Measurements from ENCODE around the gene LRRC46. TPM values are rescaled to one million over a fixed set of nuclear protein-coding genes. Genes with fewer than 3 reads are reported as not detected.
A peak's percentile ranks its signal among the peaks of the same experiment; 100 is the strongest.

Gene LRRC46
- total and polyA plus RNA-seq, 2 of the 13 experiments (the other 11 are each of a cell fraction or from before 2014, with no cell fraction given) = 0.09 TPM

- TF ChIP-seq ZNF407 (CRISPR knock-in tag; IDR thresholded peaks at IDR 0.05; ENCODE audit: not compliant biosample characterization) = no peak
- no peak for TF ChIP-seq ZNF446 (CRISPR knock-in tag; IDR thresholded peaks at IDR 0.05)
- no peak for TF ChIP-seq HMGXB3 (CRISPR knock-in tag; IDR thresholded peaks at IDR 0.05; ENCODE audit: borderline replicate concordance)
- no peak for TF ChIP-seq GRHL1 (CRISPR knock-in tag; conservative IDR thresholded peaks at IDR 0.05)
- no peak for TF ChIP-seq ZNF431 (CRISPR knock-in tag; IDR thresholded peaks at IDR 0.05; ENCODE audit: borderline replicate concordance, low read depth)
- no peak for TF ChIP-seq PBX2 (CRISPR knock-in tag; IDR thresholded peaks at IDR 0.05)
- TF ChIP-seq ZNF800 (CRISPR knock-in tag; IDR thresholded peaks at IDR 0.05) = peak; percentile 99; the same call in 1 of the 2 replicates
- TF ChIP-seq RBAK (CRISPR knock-in tag; IDR thresholded peaks at IDR 0.05) = no peak
Observed at GRCh38 chr17:47789611-47790561, 41.6 kb upstream of the LRRC46 start (continued).

All from HepG2 (cell line).